A673 (cell line): ENCODE data around the gene STIMATE.

Experiments
- CTCF ChIP-seq: fragments of 300-800, 200-600 bp; sonication (generic); conservative IDR thresholded peaks from 2 replicates; pipeline ENCODE4 v1.5.1; 2017; ENCODE audit warnings: low read depth, mild to moderate bottlenecking, antibody characterized with exemption, low read length, moderate library complexity, mixed read lengths
- EZH2 ChIP-seq: fragments of 200-600 bp; sonication (generic); IDR thresholded peaks from 2 replicates; pipeline ENCODE4 v1.6.1; 2017; ENCODE audit warnings: borderline replicate concordance, low read depth, mild to moderate bottlenecking, mixed read lengths, antibody characterized with exemption, low read length; ENCODE audit not compliant: poor library complexity, severe bottlenecking

- no peak for TF ChIP-seq CTCF
- no peak for TF ChIP-seq EZH2
Observed at GRCh38 chr3:52789746-52790040, 107.7 kb downstream of the STIMATE start.
